Activated T-cell treated with anti-CD3 and anti-CD28 coated beads for 24 hours (primary cell): ENCODE data around the gene OR8B8.
"Not testable (repeated sequence)": the region's sequence is repeated elsewhere in the genome, so short reads cannot be mapped to it uniquely, and the experiment has no call there.

Experiments used
- DNase-seq: peaks from one replicate; pipeline ENCODE4 v3.0.0-alpha.2; 2020; ENCODE audit warnings: low read depth

The OR8B8 gene

GRCh38 chr11:124441519-124441918, 4.0 kb downstream of the OR8B8 start:
- DNase-seq: no peak

GRCh38 chr11:124441081-124441480, 4.4 kb downstream of the OR8B8 start:
- DNase-seq: no peak

- DNase-seq: no peak
Observed at GRCh38 chr11:124440608-124441007, 4.9 kb downstream of the OR8B8 start.

GRCh38 chr11:124434699-124435098, 10.8 kb downstream of the OR8B8 start:
- DNase-seq: no peak

- DNase-seq: no peak
Observed at GRCh38 chr11:124429599-124429998, 15.9 kb downstream of the OR8B8 start.

GRCh38 chr11:124424384-124424921, 21.0 kb downstream of the OR8B8 start, which contains the start of gene OR8B4:
TSS of gene OR8B4 (minus strand) at chr11:124424871. CDS start at chr11:124424871, 0 bp downstream.
- no peak for DNase-seq

GRCh38 chr11:124421043-124421442, 24.5 kb downstream of the OR8B8 start:
- DNase-seq: no peak

GRCh38 chr11:124415356-124415923, 30.1 kb downstream of the OR8B8 start:
- DNase-seq: no peak

- DNase-seq: no peak
Observed at GRCh38 chr11:124409906-124410305, 35.6 kb downstream of the OR8B8 start.

GRCh38 chr11:124405581-124405980, 39.9 kb downstream of the OR8B8 start:
- DNase-seq: no peak

GRCh38 chr11:124403186-124403585, 42.3 kb downstream of the OR8B8 start:
- DNase-seq: not testable (repeated sequence)

- peak; percentile 23 for DNase-seq
Observed at GRCh38 chr11:124402326-124402922, 43.1 kb downstream of the OR8B8 start.

GRCh38 chr11:124398924-124399323, 46.6 kb downstream of the OR8B8 start, which contains the start of gene OR8B3:
TSS of gene OR8B3 (minus strand) at chr11:124399024. CDS start at chr11:124397351, 1,673 bp downstream.
- no peak for DNase-seq

- not testable (repeated sequence) for DNase-seq
Observed at GRCh38 chr11:124396847-124397246, 48.6 kb downstream of the OR8B8 start.

GRCh38 chr11:124394408-124394807, 51.1 kb downstream of the OR8B8 start:
- no peak for DNase-seq
